Epithelial cell of prostate (primary cell): ENCODE measurements around the gene H2BK1.

Experiments used
- DNase-seq: peaks from one replicate; pipeline ENCODE4 v3.0.0-alpha.2; 2011; ENCODE audit warnings: low read depth, low spot score
- H3K27ac ChIP-seq: fragments of 450-650 bp; 2 replicates; pipeline ENCODE4 v1.5.1; 2017; ENCODE audit warnings: mild to moderate bottlenecking

Gene H2BK1

DNA sequence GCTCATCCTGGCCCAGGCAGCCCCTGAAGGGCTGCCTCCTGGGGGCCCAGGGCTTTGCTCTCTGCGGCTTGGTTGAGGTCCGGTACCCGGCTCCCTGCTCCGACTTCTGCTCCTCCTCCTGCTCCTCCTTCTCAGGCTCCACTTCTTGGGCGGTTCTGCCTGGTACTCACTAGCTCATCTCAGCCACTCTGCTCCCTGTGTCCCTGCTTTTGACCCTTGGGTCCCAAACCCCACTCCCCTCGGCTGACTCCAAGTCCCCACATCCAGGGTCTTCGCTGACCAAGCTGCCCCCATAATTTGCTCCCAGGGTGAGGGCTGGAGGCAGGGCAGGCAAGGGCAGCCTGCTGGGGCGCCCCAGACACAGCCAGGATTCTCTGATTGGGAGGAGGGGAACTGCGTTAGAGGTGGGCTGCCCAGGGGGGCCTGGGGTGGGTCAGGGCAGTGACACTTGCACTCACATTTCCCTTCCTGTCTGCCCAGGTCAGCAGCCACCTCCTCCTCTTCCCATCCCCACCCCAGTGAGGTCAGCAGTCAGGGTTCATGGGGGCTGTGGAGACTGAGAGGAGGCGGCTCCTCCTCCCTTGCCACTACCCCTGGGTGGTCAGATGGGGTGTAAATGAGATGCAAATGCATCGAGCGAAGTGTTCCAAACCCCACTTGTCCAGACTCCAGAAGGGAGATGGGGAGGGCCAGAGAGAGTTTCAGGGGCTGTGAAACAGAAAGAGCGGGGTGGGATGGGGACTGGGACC, 36.0 kb upstream of the H2BK1 start:
- no peak overlapping the region for H3K27ac ChIP-seq
- no peak for DNase-seq

DNA sequence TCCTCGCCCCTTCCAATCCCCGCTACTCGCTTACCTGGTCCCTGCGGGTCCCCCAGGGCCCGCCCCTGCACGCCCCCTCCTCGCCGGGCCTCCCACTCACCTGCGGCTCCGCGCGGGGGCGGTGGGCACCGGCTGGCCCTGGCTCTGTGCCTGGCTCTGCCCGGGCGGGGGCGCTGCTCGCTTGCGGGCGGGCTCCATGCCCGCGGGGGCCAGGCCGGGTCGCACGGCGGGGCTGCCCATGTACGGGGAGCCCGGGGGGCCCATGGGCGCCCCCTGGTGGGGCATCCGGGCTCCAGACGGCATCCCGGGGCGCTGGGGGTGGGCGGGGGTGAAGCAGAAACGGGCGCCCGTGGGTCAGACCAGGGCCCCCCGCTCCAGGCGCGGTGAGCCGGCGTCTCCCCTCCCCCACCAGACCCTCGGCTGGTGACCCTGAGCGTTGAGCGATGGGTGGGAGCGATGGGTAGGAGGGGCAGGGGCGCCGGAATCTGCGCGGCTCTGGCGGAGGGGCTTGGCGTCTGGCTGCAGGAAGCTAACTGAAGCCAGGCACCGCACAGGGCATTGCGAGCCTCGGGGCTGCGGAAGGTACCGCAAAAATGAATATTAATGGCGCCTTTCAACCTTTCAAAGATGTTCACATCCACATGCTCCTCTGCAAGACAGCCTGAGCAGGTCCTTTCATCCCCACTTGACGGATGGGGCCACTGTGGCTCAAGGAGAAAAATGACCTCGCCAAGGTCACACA, 35.2 kb upstream of the H2BK1 start:
- no peak overlapping the region for H3K27ac ChIP-seq
- no peak for DNase-seq

DNA sequence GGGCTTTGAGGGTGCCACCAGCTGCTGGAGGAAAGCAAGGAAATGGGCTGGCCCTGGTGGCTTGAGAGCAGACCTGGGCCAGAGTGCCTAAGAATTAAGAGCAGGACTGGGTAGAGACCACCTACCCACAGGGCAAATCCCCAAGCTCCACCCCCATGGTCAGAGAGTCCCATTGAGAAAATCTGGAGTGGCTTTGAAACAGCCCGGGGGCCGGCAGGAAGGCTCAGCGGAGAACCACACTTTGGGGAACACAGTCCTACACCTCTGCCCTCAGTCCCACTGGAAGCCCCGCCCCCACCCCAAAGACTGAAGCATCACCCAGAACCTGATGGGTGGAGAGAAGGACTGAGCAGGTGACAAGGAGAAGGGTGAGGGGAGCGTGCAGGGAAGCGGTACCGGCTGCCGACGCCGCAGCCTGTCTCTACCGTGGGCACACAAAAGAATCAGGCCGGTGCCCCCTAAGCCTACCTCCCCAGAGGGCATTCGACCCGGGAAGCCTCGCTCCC, 34.6 kb upstream of the H2BK1 start:
- no peak for DNase-seq
- H3K27ac ChIP-seq, result no peak overlapping the region

DNA sequence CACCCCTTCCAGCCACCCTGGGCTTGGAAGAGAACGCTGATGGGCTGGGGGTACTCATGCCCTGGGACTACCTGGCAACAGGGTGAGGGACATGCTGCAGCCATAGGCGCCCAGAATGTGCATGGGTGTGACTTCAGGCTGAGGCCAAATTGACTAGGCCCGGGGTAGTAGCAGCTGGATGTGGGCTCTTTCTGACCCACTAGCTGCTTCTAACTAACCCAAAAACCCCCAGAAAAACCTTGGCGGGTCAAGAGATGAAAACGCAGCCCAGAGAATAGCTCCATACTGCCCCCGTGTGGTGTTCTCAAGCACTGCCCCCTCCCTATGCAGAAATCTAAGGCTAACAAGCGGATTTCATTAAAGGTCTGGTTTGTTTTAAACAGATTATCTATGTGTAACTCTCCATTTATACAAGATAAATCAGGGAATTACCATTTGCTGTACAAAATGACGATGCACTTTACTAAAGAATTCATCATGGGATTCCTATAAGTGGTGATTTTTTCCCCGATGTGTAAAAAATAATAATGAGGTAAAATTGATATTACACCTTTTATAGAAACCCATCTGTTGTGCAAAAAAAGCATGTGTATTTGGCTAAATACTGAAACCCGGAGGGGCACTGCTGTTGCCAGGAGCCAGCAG, 34.0 kb upstream of the H2BK1 start:
- no peak for DNase-seq
- no peak overlapping the region for H3K27ac ChIP-seq

DNA sequence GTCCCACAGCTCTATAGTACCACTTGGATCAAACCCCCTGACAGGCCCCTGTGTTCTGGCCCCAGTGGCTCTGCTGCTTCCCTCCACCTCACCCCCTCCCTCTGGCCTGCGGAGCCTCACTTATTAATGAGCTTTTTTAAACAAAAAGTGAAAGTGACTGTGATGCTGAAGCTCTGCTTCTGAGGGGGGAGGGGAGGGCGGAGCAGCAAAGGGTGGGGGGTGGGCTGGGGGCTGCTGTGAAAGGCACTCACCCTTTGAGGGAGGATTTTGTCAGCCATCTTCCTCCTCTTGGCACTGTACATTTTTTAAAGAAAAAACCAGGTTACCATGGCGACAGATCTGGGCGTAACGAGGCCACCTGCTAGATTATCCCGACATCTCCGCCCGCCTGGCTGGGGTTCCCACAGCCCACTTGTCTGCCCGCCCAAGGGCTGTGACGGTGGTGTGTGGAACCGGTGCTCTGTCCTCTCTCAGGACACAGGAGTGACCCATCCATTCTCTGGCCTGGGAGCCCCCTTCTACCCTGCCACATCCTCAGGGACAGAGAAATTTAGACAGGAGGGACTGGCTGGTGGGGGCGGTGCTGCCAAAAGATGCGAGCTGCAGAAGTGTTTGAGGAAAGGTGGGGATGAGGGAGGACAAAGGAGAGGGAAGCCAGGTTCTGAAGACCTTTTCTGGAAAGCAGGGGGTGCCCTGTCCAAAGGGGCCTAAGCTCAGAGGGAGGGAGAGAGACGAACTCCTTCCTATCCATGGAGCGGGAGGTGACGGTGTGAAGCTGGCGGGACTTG, 33.3 kb upstream of the H2BK1 start:
- H3K27ac ChIP-seq, result no peak overlapping the region
- DNase-seq, result no peak

DNA sequence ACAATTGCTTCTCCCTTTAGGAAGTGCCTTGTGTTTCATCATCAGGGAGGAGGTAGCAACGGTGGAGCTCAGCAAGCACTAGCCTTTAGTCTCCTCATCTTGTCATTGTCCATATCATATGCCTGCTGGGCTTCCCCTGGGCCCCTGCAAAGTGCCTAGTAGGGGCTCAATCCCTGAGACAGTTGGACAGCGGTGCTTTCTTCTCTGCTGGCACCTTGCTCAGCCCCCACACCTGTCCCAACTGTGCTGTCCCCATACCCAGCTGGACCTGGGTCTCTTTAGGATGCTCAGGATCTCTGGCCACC, 32.7 kb upstream of the H2BK1 start:
- H3K27ac ChIP-seq, result no peak overlapping the region
- DNase-seq, result no peak

DNA sequence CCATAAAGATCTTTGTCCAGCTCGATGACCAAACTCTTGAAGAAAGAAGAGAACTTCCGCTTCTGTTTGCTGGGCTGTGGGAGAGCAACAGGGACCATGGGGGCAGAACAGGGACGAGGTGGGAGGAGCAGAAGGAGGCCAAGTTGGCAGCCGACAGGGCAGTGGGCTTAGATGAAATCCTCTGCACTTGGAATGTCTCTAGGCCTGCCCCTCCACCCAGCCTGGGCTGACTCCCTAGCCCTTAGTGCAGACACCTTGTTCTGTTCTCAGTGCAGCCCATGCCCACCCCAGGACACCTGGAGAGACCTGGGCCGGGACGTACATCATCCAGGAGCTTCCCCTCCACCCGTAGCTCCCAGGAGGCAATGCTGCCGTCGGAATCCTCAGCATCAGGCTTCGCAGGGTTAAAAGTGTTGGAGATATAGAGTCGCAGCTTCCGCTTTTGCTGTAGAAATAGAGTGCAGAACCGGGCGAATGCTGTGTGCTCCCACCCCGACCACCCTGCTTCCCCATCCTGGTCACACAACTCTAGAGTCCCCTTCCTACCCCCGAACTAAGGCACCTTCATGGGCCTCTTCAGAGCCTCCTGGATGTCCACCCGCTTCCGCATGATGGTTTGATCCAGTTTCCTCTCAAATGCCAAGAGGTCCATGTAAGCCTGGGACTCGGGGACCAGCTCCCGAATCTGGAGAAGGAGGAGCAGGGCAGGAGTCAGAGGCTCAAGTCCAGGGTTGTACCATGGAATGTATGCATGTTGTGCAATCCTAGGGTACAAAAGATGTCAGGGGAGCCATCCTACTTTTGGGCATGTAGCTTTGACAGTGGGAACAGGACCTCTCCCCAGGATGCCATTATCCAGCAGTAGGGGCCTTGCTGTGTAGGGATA, 32.1 kb upstream of the H2BK1 start:
- no peak for DNase-seq

DNA sequence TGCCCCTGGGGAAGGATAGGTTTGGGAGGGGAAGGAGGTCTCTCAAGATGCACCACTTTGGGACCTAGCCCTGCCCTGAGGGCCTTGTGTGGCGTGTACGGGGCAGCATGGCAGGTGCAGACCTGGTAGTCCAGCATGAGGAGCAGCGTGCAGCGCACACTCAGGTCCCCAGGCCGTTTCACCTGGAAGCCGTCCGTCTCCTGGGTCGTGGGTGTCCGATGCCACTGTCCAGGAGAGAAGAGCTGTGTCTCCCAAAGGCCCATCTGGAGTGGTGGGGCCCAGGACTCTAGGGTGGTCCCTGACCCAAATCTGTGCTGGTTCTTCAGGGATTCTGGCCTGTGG, 31.4 kb upstream of the H2BK1 start:
- H3K27ac ChIP-seq, result no peak overlapping the region

More for the DNA sequence above, 32.1 kb upstream of the H2BK1 start:
- no peak overlapping the region for H3K27ac ChIP-seq

DNA sequence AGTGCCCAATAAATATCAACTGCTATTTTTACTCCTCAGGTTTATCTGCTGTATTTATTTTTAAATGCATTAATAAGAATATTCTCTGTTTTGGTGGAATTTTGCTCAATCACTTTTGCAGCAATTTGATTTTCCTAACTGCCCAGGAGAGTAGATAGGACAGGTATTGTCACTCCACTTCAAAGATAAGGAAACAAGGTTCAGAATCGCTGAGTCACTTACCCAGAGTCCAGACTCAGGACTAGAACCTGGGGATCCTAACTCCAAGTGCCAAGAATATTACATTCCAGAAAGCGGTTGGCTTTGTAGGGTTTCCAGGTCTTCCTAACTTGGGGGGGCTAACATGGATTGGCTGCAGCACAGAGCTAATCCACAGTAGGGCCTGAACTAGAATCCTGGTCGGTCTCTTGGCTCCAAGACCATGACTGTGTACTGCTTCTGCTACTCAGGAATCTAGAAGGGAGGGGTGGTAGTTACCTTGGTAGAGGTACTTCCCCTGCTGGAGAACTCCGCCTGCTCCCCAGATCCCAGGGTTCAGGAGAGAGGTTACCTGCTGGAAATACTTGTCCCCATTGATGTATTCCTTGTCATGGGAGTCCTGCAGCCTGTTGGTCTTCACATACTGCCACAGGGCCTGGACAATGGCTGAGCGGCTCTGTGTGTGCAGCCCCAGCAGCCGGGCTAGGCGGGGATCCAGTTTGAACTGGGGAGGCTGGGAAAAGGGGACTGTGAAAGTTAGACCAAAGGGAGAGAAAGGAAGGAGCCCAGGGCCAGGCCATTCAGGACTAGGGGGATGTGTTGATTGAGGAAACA, 30.9 kb upstream of the H2BK1 start:
- no peak for DNase-seq
- H3K27ac ChIP-seq, result no peak overlapping the region

More for the DNA sequence above, 31.4 kb upstream of the H2BK1 start:
- DNase-seq, result no peak

DNA sequence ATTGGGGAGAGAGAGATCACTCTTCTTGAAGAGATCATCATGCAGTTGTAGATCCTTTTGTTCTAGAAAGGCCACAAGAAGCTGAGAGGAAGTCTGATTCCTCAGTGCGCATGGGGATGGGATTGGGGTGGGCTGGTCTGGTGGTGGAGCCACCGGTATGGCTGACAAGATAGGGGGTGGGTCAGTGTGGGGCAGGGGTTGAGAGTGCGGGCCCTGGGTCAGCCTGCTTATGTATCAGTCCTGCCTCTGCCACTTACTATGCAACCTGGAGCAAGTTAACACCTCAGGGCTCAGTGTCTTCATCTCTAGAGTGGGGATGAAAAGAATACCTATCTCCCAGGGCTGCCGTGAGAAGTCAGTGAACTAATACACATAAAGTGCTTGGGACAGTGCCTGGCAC, 30.2 kb upstream of the H2BK1 start:
- no peak for DNase-seq
- no peak overlapping the region for H3K27ac ChIP-seq

DNA sequence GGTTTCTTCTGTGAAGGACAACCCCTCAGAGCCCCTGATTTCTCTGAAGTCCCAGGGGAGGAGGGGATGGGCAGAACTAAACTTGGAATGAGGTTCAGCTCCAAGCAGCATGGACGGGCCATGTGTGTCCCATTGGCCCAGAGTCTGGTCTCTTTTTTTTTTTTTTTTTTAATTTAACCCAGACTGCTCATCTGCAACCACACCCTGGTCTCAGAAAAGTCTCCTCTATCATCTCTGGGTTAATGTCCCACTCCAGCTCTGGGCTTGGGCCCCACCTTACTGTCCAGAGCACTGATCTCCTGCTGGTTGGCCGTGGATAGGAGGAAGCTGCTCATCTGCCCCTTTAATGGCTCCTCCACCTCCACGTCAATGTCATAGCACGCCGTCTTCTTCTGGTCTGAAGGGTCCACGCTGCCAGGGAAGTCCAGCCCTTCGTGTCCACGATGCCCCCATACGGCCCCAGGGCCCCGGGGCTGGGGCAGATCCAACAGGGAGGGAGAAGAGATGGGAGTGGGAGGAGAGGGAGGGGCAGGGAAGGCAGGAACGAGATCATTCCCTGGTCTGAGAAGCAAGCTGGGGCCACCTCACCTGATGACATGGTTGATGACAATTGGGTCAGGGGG, 29.7 kb upstream of the H2BK1 start:
- no peak overlapping the region for H3K27ac ChIP-seq
- no peak for DNase-seq

DNA sequence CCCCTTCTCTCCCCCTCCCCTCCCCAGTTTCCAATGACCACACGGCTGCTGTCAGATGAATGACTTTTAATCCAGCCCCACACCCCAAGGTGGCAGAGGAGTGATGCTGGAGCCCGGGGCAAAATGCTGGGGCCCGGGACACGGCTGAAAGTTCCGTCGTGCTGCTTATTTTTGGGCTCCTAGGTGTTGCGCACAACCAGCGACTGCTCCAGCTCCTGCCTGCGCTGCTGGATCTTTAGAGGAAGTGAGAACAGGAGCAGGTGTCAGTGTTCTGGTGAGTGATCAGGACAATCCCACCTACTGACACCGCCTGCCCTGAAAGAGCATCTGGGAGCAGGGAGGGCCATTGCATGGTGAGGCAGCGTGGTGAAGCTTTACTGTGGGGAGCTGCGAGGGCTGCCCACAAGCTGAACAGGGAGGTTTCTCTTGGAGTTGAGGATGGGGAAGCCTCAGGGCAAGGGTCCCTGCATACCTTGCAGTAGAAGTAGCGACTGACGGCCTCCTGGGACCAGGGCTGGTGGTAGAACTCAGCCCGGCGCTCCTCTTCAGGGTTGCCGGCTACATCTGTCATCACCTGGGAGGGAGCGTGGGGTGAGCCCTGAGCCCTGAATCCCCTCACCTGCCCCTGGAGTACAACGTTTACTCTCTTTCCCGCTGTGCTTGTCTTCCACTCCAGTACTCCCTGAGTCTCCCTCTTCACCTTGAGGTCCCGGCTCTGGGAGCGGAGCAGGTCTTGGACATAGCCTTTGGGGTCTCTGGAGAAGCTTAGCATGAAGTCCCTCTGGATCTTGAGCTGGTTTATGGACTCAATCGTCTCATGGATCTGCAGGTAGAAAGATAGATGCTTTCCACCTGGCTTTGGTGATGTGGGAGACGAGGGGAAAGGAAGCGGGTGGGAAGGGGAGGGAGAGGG, 28.9 kb upstream of the H2BK1 start:
- DNase-seq, result no peak

DNA sequence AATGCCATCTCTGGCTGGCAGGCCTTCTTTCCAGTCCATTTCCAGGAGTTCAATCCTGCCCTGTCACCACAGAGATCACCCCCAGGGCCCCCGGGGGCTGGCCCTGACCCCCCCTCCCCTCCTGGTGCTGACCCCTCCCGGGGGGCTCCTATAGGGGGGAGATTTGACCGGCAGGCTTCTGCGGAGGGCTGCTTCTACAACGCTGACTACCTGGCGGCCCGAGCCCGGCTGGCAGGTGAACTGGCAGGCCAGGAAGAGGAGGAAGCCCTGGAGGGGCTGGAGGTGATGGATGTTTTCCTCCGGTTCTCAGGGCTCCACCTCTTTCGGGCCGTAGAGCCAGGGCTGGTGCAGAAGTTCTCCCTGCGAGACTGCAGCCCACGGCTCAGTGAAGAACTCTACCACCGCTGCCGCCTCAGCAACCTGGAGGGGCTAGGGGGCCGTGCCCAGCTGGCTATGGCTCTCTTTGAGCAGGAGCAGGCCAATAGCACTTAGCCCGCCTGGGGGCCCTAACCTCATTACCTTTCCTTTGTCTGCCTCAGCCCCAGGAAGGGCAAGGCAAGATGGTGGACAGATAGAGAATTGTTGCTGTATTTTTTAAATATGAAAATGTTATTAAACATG, 28.0 kb upstream of the H2BK1 start:
- H3K27ac ChIP-seq, result no peak overlapping the region

More for the DNA sequence above, 28.9 kb upstream of the H2BK1 start:
- H3K27ac ChIP-seq, result no peak overlapping the region

DNA sequence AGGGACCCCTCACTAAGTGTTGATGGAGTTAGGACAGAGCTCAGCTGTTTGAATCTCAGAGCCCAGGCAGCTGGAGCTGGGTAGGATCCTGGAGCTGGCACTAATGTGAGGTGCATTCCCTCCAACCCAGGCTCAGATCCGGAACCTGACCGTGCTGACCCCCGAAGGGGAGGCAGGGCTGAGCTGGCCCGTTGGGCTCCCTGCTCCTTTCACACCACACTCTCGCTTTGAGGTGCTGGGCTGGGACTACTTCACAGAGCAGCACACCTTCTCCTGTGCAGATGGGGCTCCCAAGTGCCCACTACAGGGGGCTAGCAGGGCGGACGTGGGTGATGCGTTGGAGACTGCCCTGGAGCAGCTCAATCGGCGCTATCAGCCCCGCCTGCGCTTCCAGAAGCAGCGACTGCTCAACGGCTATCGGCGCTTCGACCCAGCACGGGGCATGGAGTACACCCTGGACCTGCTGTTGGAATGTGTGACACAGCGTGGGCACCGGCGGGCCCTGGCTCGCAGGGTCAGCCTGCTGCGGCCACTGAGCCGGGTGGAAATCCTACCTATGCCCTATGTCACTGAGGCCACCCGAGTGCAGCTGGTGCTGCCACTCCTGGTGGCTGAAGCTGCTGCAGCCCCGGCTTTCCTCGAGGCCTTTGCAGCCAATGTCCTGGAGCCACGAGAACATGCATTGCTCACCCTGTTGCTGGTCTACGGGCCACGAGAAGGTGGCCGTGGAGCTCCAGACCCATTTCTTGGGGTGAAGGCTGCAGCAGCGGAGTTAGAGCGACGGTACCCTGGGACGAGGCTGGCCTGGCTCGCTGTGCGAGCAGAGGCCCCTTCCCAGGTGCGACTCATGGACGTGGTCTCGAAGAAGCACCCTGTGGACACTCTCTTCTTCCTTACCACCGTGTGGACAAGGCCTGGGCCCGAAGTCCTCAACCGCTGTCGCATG, 27.2 kb upstream of the H2BK1 start:
- no peak for DNase-seq
- H3K27ac ChIP-seq, result no peak overlapping the region

More for the DNA sequence above, 28.0 kb upstream of the H2BK1 start:
- DNase-seq, result no peak

DNA sequence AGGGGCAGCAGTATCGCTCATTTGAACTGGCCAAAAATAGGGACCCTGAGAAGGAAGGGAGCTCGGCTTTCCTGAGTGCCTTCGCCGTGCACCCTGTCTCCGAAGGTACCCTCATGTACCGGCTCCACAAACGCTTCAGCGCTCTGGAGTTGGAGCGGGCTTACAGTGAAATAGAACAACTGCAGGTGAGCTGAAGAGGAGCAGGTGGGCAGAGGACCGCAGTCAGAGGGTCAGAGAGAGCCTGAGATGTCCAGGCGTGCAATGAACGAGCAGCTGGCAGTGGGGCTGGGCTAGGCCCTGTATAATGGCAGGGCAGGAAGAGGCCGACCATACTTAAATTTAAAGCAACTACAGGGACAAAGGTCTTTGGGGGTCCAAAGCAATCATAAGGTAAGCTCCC, 26.1 kb upstream of the H2BK1 start:
- H3K27ac ChIP-seq, result no peak overlapping the region
- DNase-seq, result no peak
